ENCODE data around the gene HORMAD1.
A peak's percentile ranks its signal among the peaks of the same experiment; 100 is the strongest.
"Not testable (repeated sequence)": the region's sequence is repeated elsewhere in the genome, so short reads cannot be mapped to it uniquely, and the experiment has no call there.

The HORMAD1 gene

DNA sequence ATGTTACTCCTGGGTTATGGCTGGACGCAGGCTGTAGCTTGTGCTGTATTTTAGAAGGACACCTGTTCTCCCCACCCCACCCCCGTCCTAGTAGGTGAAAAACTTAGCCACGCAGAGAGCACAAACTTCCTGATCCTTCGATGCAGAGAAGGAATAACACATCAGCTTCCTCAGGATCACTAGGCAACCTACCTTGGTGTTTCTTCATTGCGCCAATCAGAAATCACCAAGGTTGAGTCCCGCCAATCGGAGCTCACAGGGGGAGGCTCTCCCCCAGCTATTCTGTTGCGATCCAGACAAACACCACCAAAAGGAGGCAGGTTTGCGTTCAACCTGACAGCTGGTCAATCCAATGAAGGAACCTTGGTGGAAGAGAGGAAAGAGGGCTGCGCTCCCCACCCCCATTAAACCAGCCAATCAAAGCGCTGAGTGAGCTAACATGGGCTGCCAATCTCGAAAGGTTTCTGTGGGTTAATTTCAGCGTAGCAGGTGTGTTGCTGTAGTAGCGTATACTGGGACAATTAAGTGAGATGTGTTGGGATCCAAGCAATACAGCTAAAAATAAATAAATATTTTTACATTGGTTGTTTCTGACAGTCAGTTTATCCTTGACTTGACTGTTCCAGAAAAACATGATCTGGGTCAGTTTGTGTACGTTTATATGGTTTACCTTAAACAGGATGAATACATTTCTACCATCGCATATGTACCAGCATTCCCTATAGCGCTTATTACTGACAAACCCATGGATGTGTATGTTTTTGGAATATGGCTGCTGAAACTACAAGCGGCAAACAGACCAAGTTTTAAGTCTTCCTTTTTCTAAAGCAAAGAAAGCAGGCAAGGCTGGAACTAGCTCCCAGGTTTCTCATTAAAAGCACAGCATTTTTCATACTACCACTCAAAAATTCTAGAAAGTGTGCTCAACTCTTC lies 23.4 kb downstream of the HORMAD1 start, which contains the start of gene GOLPH3L:
Gene GOLPH3L (minus strand): TSS at position 160 of the 933 bp plus-strand sequence. CDS start 2,316 bp downstream, outside the sequence.
- DNase-seq (ENCODE audit: low spot score), result peak; percentile 98

DNA sequence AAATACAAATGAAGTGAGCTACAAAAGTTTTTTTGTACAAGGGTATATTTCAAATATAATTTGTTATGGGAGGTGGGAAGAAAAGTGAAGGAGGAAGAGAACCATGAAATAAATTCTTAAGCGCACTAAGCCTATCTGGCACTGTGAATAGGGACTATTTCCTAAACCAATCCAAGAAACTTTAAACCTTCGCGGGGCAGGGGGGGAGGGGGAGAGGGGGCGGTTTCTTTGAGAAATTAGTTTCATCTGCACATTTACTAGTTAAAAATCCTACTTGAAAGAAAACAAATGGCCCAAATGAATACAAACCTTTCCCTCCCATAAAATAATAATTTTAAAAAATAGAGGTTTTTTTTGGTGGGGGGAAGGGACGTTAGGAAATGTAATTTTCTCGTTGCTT lies 24.1 kb downstream of the HORMAD1 start:
- DNase-seq (ENCODE audit: low spot score), result no peak

DNA sequence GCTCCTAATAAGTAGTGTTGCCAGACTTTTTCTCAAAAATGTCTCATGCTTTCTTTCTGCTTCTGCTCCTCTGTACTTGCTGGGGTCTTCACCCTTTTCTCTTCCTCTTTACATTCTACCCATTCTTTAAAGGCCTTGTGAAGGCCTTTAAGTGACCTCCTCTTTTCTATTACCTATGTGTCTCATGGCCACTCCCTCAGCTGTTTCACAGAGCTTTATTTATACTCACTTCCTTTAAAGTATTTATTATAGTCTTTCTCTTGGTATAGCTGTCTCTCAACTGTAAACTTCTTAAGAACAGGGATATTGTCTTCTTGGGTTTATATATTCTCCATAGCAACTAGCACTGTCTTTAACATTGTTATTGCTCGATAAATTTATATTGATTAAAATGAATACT lies 24.5 kb downstream of the HORMAD1 start:
- peak; percentile 6 for DNase-seq (ENCODE audit: low spot score)

DNA sequence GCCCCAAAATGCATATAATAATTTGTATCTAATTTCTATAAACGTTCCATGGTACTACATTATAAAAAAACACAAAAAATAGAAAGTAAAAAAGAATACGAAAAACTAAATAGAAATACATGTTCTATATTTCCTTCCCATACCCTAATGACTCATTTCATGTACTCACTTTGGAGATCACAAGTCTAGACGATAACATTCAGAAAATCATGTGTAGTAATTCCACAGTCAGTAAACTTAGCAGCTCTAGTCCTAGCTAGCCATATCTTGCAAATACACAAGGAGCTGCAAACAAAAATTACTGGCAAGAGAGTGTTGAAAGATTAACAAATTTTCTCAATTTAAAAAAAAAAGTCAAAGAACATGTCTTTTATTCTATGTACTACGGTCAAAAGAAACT lies 25.1 kb downstream of the HORMAD1 start:
- DNase-seq (ENCODE audit: low spot score), result peak; percentile 5

DNA sequence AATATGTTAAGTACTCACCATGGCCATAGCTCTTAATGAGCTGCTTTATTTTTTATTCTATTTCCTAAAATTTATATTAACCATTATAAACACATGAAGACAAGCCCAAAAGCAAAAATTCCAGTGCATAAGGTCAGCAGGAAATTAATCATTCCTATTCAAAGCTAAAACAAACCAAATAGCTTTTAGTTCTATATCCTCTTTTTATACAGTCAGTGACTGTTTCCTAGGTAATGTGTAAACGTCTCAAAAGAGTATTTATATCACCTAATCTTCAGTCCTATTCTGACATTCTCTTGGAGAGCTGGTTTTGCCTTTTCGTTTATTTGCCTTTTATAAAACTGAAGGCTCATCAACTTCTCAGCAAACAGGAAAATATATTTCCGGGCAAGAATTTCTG lies 28.0 kb downstream of the HORMAD1 start:
- peak; percentile 69 for DNase-seq (ENCODE audit: low spot score)

DNA sequence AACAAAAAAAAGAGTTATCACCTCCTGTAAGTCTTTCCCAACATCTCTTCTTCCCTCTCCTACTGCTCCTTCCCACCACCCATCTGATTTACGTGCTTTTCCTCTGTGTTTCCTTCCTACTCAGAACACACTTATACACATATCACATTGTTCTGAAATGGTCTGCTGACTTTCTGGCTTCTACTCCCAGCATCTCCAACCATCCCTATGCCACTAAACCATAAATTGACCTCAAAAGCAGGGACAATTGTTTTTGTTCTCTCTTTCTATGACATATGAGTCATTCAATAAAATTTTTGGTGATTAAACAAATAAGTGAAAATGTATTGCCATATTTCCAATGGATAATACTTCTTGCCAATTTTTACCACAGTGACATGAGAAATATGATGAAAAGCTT lies 31.9 kb downstream of the HORMAD1 start:
- no peak for DNase-seq (ENCODE audit: low spot score)

DNA sequence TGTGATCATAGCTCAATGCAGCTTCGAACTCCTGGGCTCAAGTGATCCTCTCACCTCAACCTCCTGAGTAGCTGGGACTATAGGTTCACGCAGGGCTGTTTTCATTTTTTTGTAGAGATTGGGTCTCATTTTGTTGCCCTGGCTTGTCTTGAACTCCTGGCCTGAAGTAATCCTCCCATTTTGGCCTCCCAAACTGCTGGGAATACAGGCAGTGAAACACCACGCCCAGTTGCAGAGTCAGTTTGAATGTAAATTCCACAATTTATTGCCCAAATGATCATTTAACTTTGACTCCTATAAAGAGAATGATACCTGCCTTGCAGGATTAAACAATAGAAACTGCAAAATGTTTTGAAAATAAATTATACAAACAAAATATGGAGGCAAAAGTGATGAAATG lies 34.4 kb downstream of the HORMAD1 start:
- no peak for DNase-seq (ENCODE audit: low spot score)

DNA sequence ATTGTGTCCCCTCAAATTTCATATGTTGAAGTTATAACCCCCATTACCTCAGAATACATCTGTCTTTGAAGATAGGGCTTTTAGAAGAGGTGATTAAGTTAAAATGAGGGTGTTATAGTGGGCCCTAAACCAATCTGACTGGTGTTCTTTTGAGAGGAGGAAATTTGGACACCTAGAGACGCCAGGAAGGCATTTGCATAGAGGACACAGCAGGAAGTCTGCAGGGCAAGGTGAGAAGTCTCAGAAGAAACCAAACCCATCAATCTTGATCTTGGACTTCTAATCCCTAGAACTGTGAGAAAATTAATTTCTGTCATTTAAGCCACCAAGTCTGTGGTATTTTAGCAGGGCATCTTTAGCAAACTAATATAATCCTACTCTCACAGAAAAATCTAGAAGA lies 36.8 kb downstream of the HORMAD1 start:
- no peak for DNase-seq (ENCODE audit: low spot score)

DNA sequence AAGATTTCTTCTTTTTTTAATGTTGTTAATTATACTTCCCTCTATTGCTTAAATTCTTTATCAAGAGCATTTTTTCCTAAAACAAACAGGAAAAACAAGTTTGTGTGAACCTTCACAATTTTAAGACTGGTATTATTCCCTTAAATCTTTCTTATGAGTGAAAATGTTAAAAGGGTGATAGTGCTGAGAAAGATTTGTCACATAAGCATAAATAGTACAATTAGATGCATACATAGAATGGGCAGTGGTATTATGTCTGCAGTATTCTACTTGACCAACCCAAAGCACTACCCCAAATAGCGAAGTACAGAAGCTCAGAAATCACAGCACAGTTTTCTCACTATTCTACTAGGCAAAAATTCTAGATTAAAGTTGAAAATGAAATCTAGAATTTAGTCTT lies 41.7 kb downstream of the HORMAD1 start:
- no peak for DNase-seq (ENCODE audit: low spot score)

DNA sequence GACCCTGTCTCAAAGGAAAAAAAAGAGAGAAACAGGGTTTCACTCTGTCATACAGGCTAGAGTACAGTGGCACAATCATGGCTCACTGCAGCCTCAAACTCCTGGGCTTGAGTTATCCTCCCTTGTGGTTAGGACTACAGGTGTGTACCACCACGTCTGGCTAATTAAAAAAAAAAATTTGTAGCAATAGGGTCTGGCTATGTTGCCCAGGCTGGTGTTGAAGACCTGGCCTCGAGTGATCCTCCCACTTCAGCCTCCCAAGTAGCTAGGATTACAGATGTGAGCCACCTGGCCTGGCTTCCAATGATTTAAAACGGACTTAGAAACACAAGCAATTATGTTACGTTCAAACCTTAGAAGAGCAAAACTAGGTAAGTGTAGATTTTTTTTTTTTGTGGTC lies 45.8 kb downstream of the HORMAD1 start:
- DNase-seq (ENCODE audit: low spot score), result no peak

DNA sequence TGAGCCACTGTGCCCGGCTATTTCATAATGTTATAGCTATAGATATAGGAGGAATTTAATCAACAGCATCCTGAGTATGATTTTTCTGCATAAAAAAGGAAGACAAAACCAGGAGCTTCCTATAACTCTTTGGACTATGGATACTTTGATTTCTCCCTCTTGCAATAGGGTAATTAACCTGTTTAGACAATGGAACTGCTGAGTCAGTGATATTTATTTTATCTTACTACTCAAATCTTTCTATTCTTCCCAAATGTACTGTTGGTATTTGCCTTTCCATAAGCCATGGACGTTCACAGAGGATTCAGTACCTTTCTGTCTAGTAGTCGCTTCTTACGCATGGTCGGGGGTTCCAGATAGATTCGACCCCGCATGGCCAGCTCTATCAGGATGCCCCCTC lies 57.4 kb downstream of the HORMAD1 start:
- no peak for DNase-seq (ENCODE audit: low spot score)

DNA sequence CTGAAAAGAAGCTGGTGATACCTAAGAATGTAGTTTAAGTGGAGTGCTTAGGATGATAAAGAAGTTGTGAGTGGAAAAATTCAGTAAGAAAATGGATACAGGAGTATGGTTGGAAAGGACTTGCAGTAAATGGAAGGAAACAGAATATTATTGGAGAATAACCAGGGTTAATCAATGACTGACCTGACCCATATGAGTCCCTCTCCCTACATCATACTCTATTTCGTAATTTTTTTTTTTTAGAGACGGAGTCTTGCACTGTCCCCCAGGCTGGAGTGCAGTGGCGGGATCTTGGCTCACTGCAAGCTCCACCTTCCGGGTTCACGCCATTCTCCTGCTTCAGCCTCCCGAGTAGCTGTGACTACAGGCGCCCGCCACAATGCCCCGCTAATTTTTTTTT lies 57.9 kb downstream of the HORMAD1 start:
- DNase-seq (ENCODE audit: low spot score), result no peak

DNA sequence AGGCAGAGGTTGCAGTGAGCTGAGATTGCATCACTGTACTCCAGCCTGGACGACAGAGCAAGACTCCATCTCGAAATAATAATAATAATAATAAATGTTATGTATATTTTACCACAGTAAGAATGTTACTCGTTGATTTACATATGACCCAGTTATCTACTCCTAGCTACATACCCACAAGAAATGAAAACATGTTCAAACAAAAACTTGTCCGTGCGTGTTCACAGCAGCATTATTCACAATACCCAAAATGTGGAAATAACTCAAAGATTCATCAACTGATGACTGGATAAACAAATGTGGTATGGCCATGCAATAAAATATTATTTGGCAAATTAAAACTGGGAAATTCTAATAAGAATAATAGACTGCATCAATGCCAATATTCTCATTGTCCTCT lies 59.5 kb downstream of the HORMAD1 start:
- no peak for DNase-seq (ENCODE audit: low spot score)

DNA sequence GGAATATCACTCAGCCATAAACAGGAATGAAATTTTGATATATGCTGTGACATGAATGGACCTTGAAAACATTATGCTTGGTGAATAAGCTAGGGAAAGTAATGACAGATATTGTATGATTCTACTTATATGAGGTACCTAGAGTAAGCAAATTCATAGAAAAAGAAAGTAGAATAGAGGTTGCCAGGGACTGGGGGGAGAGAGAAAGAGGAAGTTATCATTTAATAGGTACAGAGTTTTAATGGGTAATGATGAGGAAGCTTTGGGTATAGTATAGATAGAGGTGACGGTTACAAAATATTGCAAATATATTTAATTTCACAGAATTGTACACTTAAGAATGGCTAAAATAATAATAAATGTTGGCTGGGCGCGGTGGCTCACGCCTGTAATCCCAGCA lies 60.1 kb downstream of the HORMAD1 start:
- no peak for DNase-seq (ENCODE audit: low spot score)

DNA sequence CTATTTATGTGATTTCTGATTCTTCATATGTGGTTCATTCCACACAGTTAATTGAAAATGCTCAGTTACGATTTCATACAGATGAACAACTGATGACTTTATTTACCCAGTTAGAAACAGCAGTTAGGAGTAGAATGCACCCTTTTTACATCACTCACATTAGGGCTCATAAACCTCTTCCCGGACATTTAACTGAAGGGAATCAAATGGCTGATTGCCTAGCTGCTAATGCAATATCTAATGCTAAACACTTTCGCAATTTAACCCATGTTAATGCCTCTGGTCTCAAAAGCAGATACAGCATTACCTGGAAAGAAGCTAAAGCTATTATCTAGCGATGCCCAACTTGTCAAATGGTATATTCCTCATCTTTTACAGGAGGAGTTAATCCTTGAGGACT lies 63.6 kb downstream of the HORMAD1 start:
- DNase-seq (ENCODE audit: low spot score), result not testable (repeated sequence)

DNA sequence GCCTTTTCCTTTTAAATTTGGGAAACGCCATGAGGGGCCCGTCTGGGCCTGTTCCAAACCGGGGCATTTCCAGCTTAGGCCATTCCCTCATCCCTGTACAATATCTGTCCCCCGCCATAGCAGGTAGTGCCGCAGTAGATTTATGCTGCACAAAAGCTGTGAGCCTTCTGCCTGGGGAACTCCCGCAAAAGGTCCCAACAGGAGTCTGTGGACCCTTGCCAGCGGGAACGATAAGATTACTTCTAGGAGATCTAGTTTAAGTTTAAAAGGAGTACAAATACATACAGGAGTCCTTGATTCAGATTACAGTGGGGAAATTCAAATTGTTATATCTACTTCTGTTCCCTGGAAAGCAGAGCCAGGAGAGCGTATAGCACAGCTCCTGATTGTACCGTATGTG lies 66.1 kb downstream of the HORMAD1 start:
- DNase-seq (ENCODE audit: low spot score), result not testable (repeated sequence)

DNA sequence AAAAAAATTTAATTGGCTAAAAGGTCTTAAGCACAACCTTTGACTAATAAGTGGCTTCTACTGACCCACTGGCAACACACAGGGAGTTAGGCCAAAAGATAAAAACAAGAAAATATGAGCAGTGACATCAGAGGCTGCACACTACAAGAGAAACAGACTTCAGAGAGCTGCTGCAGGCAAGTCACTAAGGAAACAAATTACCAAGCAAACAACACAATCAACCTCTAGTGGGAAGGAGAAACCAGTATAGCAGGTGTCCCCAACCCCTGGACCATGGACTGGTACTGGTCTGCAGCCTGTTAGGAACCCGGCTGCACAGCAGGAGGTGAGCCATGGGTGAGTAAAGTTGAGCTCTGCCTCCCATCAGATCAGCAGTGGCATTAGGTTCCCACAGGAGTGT lies 70.5 kb downstream of the HORMAD1 start:
- DNase-seq (ENCODE audit: low spot score), result no peak

DNA sequence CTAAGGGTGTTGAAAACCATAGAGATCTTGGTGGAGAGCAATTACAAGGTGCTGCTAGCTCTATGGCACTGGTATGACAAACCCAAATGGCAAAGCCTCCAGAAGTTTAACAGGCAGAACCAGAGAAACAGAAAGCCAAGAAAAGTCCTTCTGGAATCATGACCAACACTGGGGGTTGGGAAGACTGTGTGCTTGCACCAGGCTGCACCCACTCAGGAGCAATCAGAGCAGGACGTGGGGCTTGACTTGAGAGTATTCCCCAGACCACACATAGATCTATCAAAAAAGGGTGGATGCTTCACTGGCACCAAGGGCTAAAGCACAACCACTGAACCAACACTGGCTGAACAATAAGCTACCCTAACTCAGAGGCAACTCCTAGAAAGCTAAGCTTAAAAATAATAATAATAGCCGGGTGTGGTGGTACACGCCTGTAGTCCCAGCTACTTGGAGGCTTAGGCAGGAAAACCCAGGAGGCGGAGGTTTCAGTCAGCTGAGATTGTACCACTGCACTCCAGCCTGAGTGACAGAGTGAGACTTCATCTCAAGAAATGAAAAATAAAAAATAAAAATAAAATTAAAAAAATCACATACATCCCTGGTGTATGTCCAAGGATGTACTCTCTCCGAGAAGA lies 71.1 kb downstream of the HORMAD1 start:
- no peak for DNase-seq (ENCODE audit: low spot score)
